Lower leg skin (tissue), 4 donors: ENCODE measurements around the gene ATP13A3. TPM values are rescaled to one million over a fixed set of nuclear protein-coding genes. Genes with fewer than 3 reads are reported as not detected.
"Not testable (repeated sequence)": the region's sequence is repeated elsewhere in the genome, so short reads cannot be mapped to it uniquely, and the experiment has no call there.

Experiments used
- DNase-seq, 2 donors: peaks; one replicate each; pipeline ENCODE4 v3.0.0-alpha.2; 2019; ENCODE audit warnings: low spot score in 2 of 2
- H3K4me3 ChIP-seq: fragments of 200-600 bp; sonication (generic); 2 replicates; pipeline ENCODE4 v1.5.1; 2017; ENCODE audit warnings: mild to moderate bottlenecking, low read depth; ENCODE audit not compliant: poor library complexity, severe bottlenecking
- CTCF ChIP-seq, 3 donors: fragments of 450-650 bp; IDR thresholded peaks; one replicate each; pipeline ENCODE4 v1.5.1; 2016; ENCODE audit warnings: antibody characterized with exemption in 3 of 3, mild to moderate bottlenecking in 3 of 3, moderate library complexity in 2 of 3
- POLR2A ChIP-seq, 2 donors: fragments of 450-650 bp; IDR thresholded peaks; one replicate each; pipeline ENCODE4 v1.6.1; 2016 to 2017; ENCODE audit warnings: antibody characterized with exemption in 2 of 2, mild to moderate bottlenecking in 1 of 2, moderate library complexity in 1 of 2
- WGBS, 2 donors: methylation state at CpG; one replicate each; pipeline ENCODE4 v1.1.5; 2018; 5-methylcytosine and 5-hydroxymethylcytosine counted together
- intact Hi-C: fragments of 100-400 bp; cut with DNase I; formaldehyde crosslinking; loops from one replicate; pipeline ENCODE4 v1.15.0; 2023; ENCODE audit warnings: low total_unique reads
- total RNA-seq, 4 donors: library from RNA; depleted of rRNA; stranded (reverse); fragments of >200 nt; gene quantifications; one replicate each; pipeline ENCODE4 v1.1.0, GENCODE V29; 2016

Gene ATP13A3
- total RNA-seq, 4 donors from 2014 or later, result 35.0 to 40.6 (median 38.2) TPM

GRCh38 chr3:194504146-194504545 is 17.3 kb upstream of the ATP13A3 start:
- no peak for DNase-seq
- intact Hi-C loops, result no loop called here
- H3K4me3 ChIP-seq, result no peak overlapping the region
- WGBS, 2 donors, result 92 to 97% methylated on average over 2 of the region's 2 CpGs
- TF ChIP-seq CTCF (IDR thresholded peaks at IDR 0.05) (no peak), POLR2A (IDR thresholded peaks at IDR 0.05) (no peak)

- TF ChIP-seq CTCF (IDR thresholded peaks at IDR 0.05) (no peak), POLR2A (IDR thresholded peaks at IDR 0.05) (no peak)
- WGBS, 2 donors, result 84 to 86% methylated on average over 2 of the region's 2 CpGs
- intact Hi-C loops, result no loop called here
- no peak for DNase-seq
- H3K4me3 ChIP-seq, result no peak overlapping the region
Observed at GRCh38 chr3:194503081-194503531, 16.3 kb upstream of the ATP13A3 start.

- intact Hi-C loops, result no loop called here
- DNase-seq, result no peak
- no peak overlapping the region for H3K4me3 ChIP-seq
- no peak for TF ChIP-seq POLR2A (IDR thresholded peaks at IDR 0.05)
- no peak for TF ChIP-seq CTCF (IDR thresholded peaks at IDR 0.05)
Observed at GRCh38 chr3:194500198-194500597, 13.4 kb upstream of the ATP13A3 start.

GRCh38 chr3:194499516-194499915 is 12.7 kb upstream of the ATP13A3 start:
- 89 to 93% methylated on average over 6 of the region's 6 CpGs for WGBS, 2 donors
- intact Hi-C loops, DNase-seq, H3K4me3 ChIP-seq: not testable (repeated sequence)

GRCh38 chr3:194497799-194498575 is 11.2 kb upstream of the ATP13A3 start:
- 53 to 79% methylated on average over 8 of the region's 8 CpGs for WGBS, 2 donors
- no peak for TF ChIP-seq CTCF (IDR thresholded peaks at IDR 0.05)
- no peak for TF ChIP-seq POLR2A (IDR thresholded peaks at IDR 0.05)
- DNase-seq, result no peak
- no peak overlapping the region for H3K4me3 ChIP-seq
- intact Hi-C loops, result no loop called here

GRCh38 chr3:194496217-194496919 is 9.6 kb upstream of the ATP13A3 start:
- no peak for DNase-seq
- H3K4me3 ChIP-seq, result no peak overlapping the region
- WGBS, 2 donors, result 65 to 76% methylated on average over 7 of the region's 7 CpGs
- intact Hi-C loops, result no loop called here
- no peak for TF ChIP-seq CTCF (IDR thresholded peaks at IDR 0.05)
- TF ChIP-seq POLR2A (IDR thresholded peaks at IDR 0.05), result no peak
